ENCODE data around the gene TMED6. TPM values are rescaled to one million over a fixed set of nuclear protein-coding genes. Genes with fewer than 3 reads are reported as not detected.

The TMED6 gene
- total RNA-seq, 1 experiment from 2014 or later: 0.91 TPM

GRCh38 chr16:69348222-69348621 lies 3.4 kb downstream of the TMED6 start:
- H3K9me3 ChIP-seq (ENCODE audit: control insufficient read depth in 1 of 2, insufficient read depth in 1 of 2, low read depth in 1 of 2, low read length in 2 of 2): no peaks in the 10 kb centered on the region
- no peaks in the 10 kb centered on the region for H3K27me3 ChIP-seq (ENCODE audit: insufficient read depth, low read length)
- DNase-seq (ENCODE audit: low read depth, low spot score): no peak
- H3K79me2 ChIP-seq (ENCODE audit: insufficient read depth, low read length): peaks cover 10% of the 10 kb centered on the region
- no peak overlapping the region for H2AFZ ChIP-seq (ENCODE audit: low read depth, low read length, poor library complexity, severe bottlenecking)
- ChIA-PET CTCF (no interaction called here), RAD21 (ENCODE audit: low non-redundant PET in 1 of 2, low total read pairs in 2 of 2, uncharacterized antibody in 2 of 2, unreplicated experiment in 2 of 2) (no interaction called here), POLR2A (interaction anchor here (0.6 kb wide), 1 partner anchor 379 kb away, joined by 3 read pairs; no protein-coding TSS in a partner anchor)
- no peaks in the 10 kb centered on the region; the same call in 1 of the 2 replicates for H4K20me1 ChIP-seq (ENCODE audit: insufficient read depth)
- TF ChIP-seq POLR2AphosphoS5 (IDR thresholded peaks at IDR 0.05; ENCODE audit: low read depth, low read length): no peak
- no TSS peak for BruUV-seq (replicated peaks)
- H3K4me1 ChIP-seq (ENCODE audit: control insufficient read depth in 1 of 2, insufficient read depth in 2 of 2, low read length in 2 of 2): peaks cover 0 to 10% of the 10 kb centered on the region in 2 experiments; a peak in 2 of 4 replicates
- H3K4me2 ChIP-seq (ENCODE audit: low read length): no peak overlapping the region
- ATAC-seq: no peak
- H3K9me2 ChIP-seq (ENCODE audit: insufficient read depth): no peaks in the 10 kb centered on the region
- no peak overlapping the region for H3K9ac ChIP-seq (ENCODE audit: low read length)
- no peak overlapping the region for H3K4me3 ChIP-seq (replicated peaks in 1 of 2; ENCODE audit: low read depth in 1 of 2, low read length in 2 of 2)
- intact Hi-C loops (cut with micrococcal nuclease): no loop called here
- peaks cover 9 to 16% of the 10 kb centered on the region in 2 experiments; a peak in 2 of 4 replicates for H3K36me3 ChIP-seq (ENCODE audit: control insufficient read depth in 1 of 2, insufficient read depth in 2 of 2, low read length in 2 of 2)
- no peak overlapping the region for H3K27ac ChIP-seq (ENCODE audit: low read depth, low read length)

- H4K20me1 ChIP-seq (ENCODE audit: insufficient read depth): no peaks in the 10 kb centered on the region; the same call in 1 of the 2 replicates
- no peak overlapping the region for H3K4me3 ChIP-seq (replicated peaks in 1 of 2; ENCODE audit: low read depth in 1 of 2, low read length in 2 of 2)
- no TSS peak for BruUV-seq (replicated peaks)
- peaks cover 26% of the 10 kb centered on the region for H3K79me2 ChIP-seq (ENCODE audit: insufficient read depth, low read length)
- H3K27ac ChIP-seq (ENCODE audit: low read depth, low read length): no peak overlapping the region
- TF ChIP-seq EZH2phosphoT487 (IDR thresholded peaks at IDR 0.05; ENCODE audit: borderline replicate concordance) (no peak), POLR2AphosphoS5 (IDR thresholded peaks at IDR 0.05; ENCODE audit: low read depth, low read length) (peak; percentile 23; the same call in 1 of the 2 replicates)
- intact Hi-C loops (cut with micrococcal nuclease): no loop called here
- H2AFZ ChIP-seq (ENCODE audit: low read depth, low read length, poor library complexity, severe bottlenecking): no peak overlapping the region
- H3K9ac ChIP-seq (ENCODE audit: low read length): no peak overlapping the region
- peaks cover 0 to 10% of the 10 kb centered on the region in 2 experiments; a peak in 2 of 4 replicates for H3K4me1 ChIP-seq (ENCODE audit: control insufficient read depth in 1 of 2, insufficient read depth in 2 of 2, low read length in 2 of 2)
- H3K9me3 ChIP-seq (ENCODE audit: control insufficient read depth in 1 of 2, insufficient read depth in 1 of 2, low read depth in 1 of 2, low read length in 2 of 2): no peaks in the 10 kb centered on the region
- no peak for DNase-seq (ENCODE audit: low read depth, low spot score)
- peak; percentile 28; the same call in 1 of the 2 replicates for ATAC-seq
- no peaks in the 10 kb centered on the region for H3K9me2 ChIP-seq (ENCODE audit: insufficient read depth)
- peaks cover 15 to 27% of the 10 kb centered on the region in 2 experiments; a peak in 3 of 4 replicates for H3K36me3 ChIP-seq (ENCODE audit: control insufficient read depth in 1 of 2, insufficient read depth in 2 of 2, low read length in 2 of 2)
- no peaks in the 10 kb centered on the region for H3K27me3 ChIP-seq (ENCODE audit: insufficient read depth, low read length)
- ChIA-PET POLR2A (no interaction called here), RAD21 (ENCODE audit: low non-redundant PET in 1 of 2, low total read pairs in 2 of 2, uncharacterized antibody in 2 of 2, unreplicated experiment in 2 of 2) (no interaction called here), CTCF (no interaction called here)
- H3K4me2 ChIP-seq (ENCODE audit: low read length): no peak overlapping the region
Measured at GRCh38 chr16:69346683-69347082, 4.9 kb downstream of the TMED6 start.
